SJCRH30 (cell line): ENCODE data around the gene NISCH. TPM values are rescaled to one million over a fixed set of nuclear protein-coding genes. Genes with fewer than 3 reads are reported as not detected.

Source experiments
- DNase-seq, 2 experiments: peaks; one replicate each; pipeline ENCODE4 v3.0.0-alpha.2; 2015 to 2020
- H3K27ac ChIP-seq: fragments of 250-450 bp; sonication (Bioruptor Pico); 2 replicates; pipeline ENCODE4 v1.5.1; 2020; ENCODE audit warnings: mild to moderate bottlenecking, moderate library complexity
- H3K27me3 ChIP-seq: fragments of 250-450 bp; sonication (Bioruptor Pico); 2 replicates; pipeline ENCODE4 v1.5.1; 2020; ENCODE audit warnings: mild to moderate bottlenecking, moderate library complexity
- H3K36me3 ChIP-seq: fragments of 250-450 bp; sonication (Bioruptor Pico); 2 replicates; pipeline ENCODE4 v1.5.1; 2020; ENCODE audit warnings: mild to moderate bottlenecking, moderate library complexity
- H3K4me1 ChIP-seq: fragments of 250-450 bp; sonication (Bioruptor Pico); 2 replicates; pipeline ENCODE4 v1.5.1; 2020; ENCODE audit warnings: mild to moderate bottlenecking, moderate library complexity
- H3K4me3 ChIP-seq: fragments of 250-450 bp; sonication (Bioruptor Pico); 2 replicates; pipeline ENCODE4 v1.5.1; 2020; ENCODE audit warnings: mild to moderate bottlenecking, moderate library complexity
- H3K9me3 ChIP-seq: fragments of 250-450 bp; sonication (Bioruptor Pico); replicated peaks from 2 replicates; pipeline ENCODE4 v1.5.1; 2020; ENCODE audit warnings: mild to moderate bottlenecking, moderate library complexity
- total RNA-seq: library from RNA; depleted of rRNA; stranded (reverse); fragments of >200 nt; shearing (Covaris generic); gene quantifications from 2 replicates; pipeline ENCODE4 v1.2.3, GENCODE V29; 2014

NISCH gene
- total RNA-seq, 1 experiment from 2014 or later = 43.5 TPM

DNA sequence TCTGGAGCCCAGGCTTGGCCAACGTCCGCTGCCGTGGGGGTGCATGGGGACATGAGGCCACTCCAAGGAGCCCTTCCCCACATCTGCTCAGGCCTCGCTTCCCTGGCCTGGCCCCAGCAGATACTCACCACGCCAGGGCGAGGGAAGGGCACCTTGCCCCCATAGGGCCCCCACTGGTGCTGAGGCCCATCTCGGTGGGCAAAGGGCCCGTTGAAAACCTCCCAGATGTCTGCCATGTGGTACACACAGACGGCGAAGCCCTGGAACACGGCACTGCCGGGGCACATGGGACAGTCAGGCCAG lies 15.2 kb upstream of the NISCH start:
- DNase-seq = no peak
- Histone ChIP-seq H3K9me3 (no peaks in the 10 kb centered on the region), H3K4me1 (peaks cover 15% of the 10 kb centered on the region), H3K27me3 (no peaks in the 10 kb centered on the region), H3K36me3 (no peaks in the 10 kb centered on the region), H3K4me3 (no peak overlapping the region), H3K27ac (no peak overlapping the region)

DNA sequence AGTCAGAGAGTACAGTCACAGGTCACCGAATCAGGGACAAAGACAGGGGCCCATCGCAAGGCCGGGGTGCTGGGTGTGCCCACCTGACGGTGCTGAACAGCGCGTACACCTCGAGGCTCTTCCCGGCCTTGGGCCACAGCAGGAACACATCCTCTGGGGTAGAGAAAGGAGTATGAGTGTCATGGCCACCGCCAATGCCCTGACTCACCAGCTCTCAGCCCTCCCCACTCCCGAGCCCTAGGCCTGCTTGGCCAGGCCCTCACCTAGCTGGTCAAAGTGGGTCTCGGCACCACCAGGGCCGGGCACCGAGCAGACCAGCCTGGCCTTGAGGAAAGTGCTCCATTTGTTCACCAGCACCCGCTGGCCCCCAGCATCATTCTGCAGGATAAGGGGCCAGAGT lies 14.7 kb upstream of the NISCH start:
- Histone ChIP-seq H3K4me3 (no peak overlapping the region), H3K9me3 (no peaks in the 10 kb centered on the region), H3K27me3 (no peaks in the 10 kb centered on the region), H3K4me1 (peaks cover 15% of the 10 kb centered on the region), H3K27ac (no peak overlapping the region), H3K36me3 (no peaks in the 10 kb centered on the region)
- no peak for DNase-seq

DNA sequence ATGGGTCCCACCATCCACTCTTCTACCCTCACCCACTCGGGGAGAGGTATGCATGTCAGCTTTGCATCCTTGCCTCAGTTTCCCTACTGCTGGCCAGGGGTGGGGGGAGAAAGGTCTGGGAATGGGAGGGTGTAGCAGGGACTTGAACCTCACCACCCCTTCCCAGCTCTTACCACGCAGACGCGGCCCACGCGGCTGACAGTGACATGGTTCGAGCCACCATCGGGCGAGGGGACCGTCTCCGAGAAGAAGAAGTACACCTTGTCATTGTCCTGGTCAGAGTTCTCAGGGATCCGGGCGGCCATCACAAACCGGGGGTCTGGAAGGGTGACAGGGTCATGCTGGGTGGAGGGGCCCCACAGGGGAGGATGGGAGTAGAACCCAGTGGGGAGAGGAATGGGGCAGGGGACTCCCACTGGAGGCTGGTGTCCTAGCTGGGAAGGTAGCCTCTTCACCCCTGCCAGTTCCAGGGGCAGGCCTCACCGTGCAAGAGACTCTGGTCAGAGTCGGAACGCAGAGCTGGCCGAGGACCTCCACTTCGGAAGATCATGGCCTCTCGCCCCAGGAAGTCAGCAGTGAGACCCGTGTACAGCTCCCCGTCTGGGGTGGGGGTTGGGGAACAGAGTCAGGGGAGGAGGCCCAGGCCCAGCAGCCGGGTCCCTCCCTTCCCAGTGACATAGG lies 14.2 kb upstream of the NISCH start:
- DNase-seq = no peak
- Histone ChIP-seq H3K36me3 (no peaks in the 10 kb centered on the region), H3K4me1 (peaks cover 13% of the 10 kb centered on the region), H3K27me3 (no peaks in the 10 kb centered on the region), H3K27ac (no peak overlapping the region), H3K4me3 (no peak overlapping the region), H3K9me3 (no peaks in the 10 kb centered on the region)

DNA sequence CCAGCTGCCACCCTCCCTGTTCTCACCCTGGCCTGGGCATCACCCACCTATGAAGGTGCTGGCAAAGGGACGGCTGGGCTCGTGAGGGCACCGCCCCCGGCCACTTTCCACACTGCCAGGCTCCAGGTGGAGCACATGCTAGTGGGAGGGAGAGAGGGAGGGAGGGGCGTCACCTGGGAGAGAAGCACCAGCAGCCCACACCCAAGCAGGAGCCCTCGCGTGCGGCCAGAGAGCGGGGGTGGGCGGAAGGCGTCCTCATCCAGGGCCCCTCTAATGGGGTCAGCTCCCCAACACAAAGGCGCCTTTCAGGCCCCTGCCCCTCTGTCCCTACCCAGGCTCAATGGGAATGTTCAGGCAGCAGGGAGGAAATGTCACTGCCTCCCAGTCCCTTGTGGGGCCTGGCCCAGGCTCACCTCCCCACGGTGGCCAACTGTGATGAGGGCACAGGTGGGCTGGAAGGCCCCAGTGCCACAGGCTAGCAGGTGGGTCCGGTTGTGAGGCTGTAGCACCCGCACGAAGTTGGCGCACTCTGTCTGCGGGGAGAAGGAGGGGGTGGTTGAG lies 13.6 kb upstream of the NISCH start:
- H3K9me3 ChIP-seq = no peaks in the 10 kb centered on the region
- no peak overlapping the region for H3K4me3 ChIP-seq
- H3K27me3 ChIP-seq = no peaks in the 10 kb centered on the region
- DNase-seq = no peak
- H3K27ac ChIP-seq = no peak overlapping the region
- no peaks in the 10 kb centered on the region for H3K36me3 ChIP-seq
- peaks cover 7% of the 10 kb centered on the region for H3K4me1 ChIP-seq

DNA sequence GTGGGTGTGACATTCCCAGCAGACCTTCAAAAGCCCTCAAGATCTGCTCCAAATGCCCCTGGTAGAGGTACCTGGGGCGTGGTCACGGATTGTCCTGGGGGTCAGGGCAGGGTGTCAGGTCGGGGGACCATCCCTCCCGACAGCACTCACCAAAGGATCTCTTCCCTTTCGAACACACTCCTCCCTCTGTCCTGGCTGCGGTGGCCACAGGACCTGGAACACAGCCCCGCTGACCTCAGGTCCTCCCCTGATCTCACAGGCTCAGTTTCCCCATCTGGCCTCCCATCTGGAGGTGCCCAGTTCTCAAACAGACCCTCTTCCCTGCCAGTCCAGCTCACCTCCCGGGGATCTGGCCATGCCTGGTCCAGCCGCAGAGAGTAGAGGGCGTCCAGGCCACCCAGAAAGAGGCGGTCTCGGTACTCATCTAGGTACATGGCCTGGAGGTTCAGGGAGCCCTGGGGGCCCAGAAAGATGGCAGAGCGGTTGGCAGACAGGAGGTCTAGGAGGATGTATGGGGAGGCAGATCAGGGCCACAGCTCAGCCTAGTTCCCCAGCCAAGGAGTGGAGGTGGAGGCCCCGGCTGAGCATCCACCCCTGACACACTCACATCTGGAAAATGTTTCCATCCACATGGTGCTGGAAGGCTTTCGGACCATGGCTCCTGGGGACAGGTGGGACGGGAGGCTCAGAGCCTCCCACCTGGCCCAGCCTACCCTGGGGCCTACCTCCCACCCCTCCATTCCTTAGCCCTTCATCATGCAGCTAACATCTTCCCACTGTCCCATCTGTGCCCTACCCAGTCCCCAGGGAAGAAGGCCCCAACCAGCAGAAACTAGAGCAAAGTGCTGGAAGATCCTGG lies 12.8 kb upstream of the NISCH start:
- Histone ChIP-seq H3K9me3 (no peaks in the 10 kb centered on the region), H3K27ac (no peak overlapping the region), H3K4me1 (no peaks in the 10 kb centered on the region), H3K27me3 (no peaks in the 10 kb centered on the region), H3K36me3 (no peaks in the 10 kb centered on the region), H3K4me3 (no peak overlapping the region)
- DNase-seq = no peak

DNA sequence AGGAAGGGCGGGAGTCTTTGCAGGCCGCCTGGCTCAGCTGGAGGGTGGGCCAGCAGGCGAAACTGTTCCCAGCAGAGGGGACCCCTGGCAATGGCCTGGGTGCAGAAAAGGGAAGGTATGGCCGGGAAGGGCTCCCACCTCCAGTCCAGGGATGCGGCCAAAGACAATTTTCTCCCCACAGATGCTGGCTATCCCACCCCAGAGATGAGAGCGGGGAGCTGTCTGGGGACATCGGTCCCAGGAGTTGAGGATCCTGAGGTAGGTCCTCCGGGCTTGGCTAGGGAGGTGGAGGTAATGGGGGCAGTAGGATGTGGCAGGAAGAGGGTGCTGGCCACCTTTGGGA lies 12.2 kb upstream of the NISCH start:
- H3K4me1 ChIP-seq = no peaks in the 10 kb centered on the region
- no peak overlapping the region for H3K4me3 ChIP-seq
- no peak for DNase-seq
- H3K27me3 ChIP-seq = no peaks in the 10 kb centered on the region
- H3K9me3 ChIP-seq = no peaks in the 10 kb centered on the region
- H3K36me3 ChIP-seq = no peaks in the 10 kb centered on the region
- H3K27ac ChIP-seq = no peak overlapping the region

DNA sequence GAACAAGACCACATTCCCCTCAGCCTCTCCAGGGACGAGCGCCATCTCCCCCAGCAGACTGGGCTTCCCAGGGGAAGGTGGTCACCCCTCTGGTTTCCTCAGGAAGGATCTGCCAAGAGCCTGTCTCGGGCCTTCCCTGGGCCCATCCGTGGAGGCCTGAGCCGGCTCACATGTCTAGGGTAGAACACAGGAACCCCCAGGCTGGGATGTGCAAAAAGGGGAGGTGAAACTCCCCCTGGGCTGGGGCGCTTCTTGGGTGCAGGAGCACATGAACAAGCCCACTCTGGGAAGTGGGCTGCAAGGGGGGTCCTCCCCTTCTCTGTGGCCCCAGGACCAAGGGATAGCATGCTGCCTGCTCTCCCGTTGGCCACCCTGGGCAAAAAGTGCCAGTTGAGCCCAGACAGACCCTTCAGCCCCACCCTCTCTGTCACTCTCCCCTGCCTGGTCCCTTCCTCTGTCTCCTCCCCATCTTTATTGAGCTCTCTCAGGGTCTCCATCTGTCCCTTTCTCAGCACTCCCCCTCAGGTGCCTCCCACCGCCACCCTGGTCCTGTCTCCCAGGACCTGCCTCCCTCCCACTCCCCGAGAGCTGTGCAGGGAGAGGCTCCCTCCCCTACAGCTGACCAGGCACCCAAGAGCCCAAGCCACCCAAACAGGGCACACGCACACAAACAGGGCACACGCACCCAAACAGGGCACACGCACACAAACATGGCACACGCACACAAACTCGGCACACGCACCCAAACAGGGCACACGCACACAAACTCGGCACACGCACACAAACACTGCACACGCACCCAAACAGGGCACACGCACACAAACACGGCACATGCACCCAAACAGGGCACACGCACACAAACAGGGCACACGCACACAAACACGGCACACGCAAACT lies 11.4 kb upstream of the NISCH start:
- Histone ChIP-seq H3K27ac (no peak overlapping the region), H3K36me3 (no peaks in the 10 kb centered on the region), H3K4me3 (no peak overlapping the region), H3K9me3 (no peaks in the 10 kb centered on the region), H3K4me1 (no peaks in the 10 kb centered on the region; the same call in 1 of the 2 replicates), H3K27me3 (no peaks in the 10 kb centered on the region)
- DNase-seq = no peak

DNA sequence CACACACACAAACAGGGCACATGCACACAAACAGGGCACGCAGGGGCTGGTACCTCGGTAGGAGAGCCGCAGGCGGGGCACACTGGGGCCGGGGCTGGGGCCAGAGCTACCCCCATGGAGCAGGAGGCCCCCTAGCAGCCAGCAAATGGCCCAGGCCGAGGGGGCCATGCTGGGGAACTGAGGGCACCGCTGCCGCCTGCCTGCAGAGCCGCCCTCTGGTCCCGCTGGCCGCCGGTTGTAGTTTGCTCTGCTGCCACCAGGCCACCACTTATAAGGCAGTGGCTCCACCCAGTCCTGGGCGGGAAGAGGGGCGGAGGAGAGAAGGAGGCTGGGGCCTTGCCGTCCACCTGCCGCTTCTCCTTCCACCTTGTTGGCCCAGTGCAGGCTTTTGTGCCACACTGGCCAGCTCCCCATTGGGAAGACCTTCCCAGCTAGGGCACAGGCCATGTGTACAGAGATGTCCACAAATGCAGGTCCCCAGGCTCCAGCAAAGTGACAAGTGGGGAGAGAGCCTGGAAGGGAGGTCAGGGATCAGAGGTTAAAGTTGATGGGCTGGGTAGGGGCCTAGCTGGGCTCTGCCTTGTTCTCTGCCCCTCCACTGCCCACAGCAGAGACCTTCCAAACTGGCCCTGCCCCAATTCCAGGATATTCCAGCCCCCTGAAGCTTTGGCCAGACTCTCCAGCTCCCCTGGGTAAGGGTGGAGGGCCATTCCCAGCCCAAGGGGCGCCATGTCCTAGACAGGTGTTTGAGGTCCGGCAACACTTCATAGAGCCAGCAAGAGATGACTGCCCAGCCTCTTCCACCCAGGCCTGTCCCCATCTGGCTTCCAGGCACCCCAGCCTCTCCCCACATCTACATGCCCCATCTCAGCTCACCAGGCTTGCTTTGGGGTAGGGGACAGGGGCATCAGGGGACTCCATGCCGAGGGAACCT lies 10.3 kb upstream of the NISCH start, which contains the start of gene SEMA3G:
TSS of gene SEMA3G (minus strand) at position 244 of the 934 bp plus-strand sequence. CDS start at position 168, 76 bp downstream.
- no peak within 1 kb of the TSS for H3K27ac ChIP-seq
- H3K9me3 ChIP-seq = no peaks in the 10 kb centered on the region
- no peaks in the 10 kb centered on the region for H3K27me3 ChIP-seq
- peak; percentile 55 to 58 for DNase-seq
- H3K36me3 ChIP-seq = no peaks in the 10 kb centered on the region
- H3K4me1 ChIP-seq = peaks cover under 1% of the 10 kb centered on the region
- no peak within 1 kb of the TSS for H3K4me3 ChIP-seq

DNA sequence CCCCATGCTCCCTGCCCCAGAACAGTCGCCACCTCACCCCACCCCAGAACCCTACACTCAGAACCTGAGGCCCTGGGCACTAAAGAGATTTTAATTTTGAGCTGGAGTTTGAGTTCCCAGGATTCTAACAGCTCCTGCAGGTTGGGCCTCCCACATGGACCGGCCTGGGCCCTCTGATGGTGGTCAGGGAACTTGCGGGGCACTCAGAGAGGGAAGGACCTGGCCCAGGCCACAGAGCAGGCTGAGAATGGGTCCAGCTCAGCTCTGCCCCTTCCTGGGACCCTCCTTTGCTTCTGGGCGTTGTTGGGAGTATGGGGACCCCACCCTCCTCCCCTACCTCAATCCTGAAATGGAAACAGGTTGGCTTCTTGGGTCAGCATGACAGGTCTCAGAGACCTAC lies 9.4 kb upstream of the NISCH start:
- H3K27me3 ChIP-seq = no peaks in the 10 kb centered on the region
- peaks cover 10% of the 10 kb centered on the region for H3K4me1 ChIP-seq
- H3K36me3 ChIP-seq = no peaks in the 10 kb centered on the region
- no peak overlapping the region for H3K27ac ChIP-seq
- no peak overlapping the region for H3K4me3 ChIP-seq
- no peak for DNase-seq
- H3K9me3 ChIP-seq = no peaks in the 10 kb centered on the region

DNA sequence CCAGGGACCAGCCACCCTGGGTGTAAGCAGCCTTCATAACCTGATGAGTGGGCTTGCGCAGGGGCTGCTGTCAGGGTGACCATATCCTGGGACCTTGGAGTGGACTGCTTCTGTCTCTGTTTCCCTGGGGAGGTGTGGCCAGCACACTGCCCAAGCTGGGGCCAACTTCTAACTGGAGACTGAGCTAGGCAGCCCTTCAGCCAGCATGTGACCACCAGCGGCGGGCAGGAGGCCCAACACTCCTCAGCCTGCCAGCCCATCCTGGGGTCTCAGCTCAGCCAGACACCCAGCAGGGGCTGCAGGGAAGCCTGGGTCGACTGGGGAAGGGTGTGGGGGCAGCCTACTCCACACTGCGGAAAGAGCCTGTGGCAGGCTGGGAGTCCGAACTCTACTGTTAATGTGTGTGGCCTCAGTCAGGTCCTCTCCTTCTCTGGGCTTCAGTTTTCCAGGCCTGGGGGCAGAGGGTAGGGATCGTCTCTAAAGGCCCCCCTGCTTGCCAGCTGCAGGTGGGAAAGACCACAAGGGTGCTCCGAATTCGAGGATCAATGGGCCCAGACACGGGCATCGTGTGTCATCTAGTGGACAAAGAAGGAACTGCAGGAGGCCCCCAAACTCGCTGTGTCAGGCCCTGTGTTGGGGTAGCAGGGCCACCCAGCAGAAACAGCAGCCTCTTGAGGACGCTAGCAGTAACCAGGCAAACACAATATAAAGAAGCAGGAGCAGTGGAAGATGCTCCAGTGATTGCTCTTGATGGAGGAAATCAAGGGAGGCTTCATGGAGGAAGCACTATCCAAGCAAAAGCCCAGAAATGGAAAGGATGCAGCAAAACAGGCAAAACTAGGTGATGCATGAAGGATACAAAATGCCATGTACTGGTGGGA lies 8.5 kb upstream of the NISCH start:
- H3K4me3 ChIP-seq = no peak overlapping the region
- no peaks in the 10 kb centered on the region for H3K36me3 ChIP-seq
- H3K27me3 ChIP-seq = no peaks in the 10 kb centered on the region
- no peak overlapping the region for H3K27ac ChIP-seq
- peak; percentile 69 to 88 for DNase-seq
- peaks cover 10% of the 10 kb centered on the region for H3K4me1 ChIP-seq
- no peaks in the 10 kb centered on the region for H3K9me3 ChIP-seq

DNA sequence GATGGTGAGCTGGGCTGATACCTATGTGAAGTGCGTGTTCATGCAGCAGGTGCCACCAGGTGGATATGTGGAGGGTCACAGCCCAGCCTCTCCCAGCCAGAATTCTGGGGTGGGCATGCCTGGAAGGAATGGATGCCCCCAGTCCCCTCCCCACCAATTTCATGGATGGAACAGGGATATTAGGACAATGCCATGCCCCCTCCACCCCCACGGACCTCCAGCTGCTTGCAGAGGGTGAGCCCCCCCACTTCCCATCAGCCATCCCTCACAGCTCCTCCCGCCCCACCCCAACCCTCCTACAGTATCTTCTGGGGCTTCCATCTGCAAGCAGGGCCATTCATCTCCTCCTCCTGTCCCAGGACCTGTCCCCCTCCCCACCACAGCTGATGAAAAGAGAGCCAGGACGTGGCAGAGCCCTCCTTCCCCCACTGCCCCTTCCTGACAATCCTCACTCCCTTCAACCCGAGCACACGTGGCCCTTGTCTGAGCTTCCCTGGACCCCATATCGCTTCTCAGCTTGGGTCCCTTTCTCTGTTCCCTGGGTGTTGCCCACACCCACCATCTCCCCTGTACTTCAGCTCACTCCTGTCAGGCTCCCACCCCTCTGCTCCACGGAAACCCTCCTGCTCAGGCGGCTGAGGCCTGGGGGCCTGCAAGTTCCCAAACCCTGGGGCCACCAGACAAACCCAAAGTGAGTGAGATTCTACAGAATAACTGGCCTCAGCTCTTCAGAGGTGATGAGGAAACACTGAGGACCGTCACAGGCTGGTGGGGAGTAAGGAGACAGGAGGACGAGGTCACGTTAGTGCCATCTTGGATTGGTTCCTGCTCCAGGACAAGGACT lies 7.7 kb upstream of the NISCH start:
- peaks cover 15% of the 10 kb centered on the region for H3K4me1 ChIP-seq
- H3K36me3 ChIP-seq = no peaks in the 10 kb centered on the region
- H3K27me3 ChIP-seq = no peaks in the 10 kb centered on the region
- H3K27ac ChIP-seq = no peak overlapping the region
- no peak for DNase-seq
- no peak overlapping the region for H3K4me3 ChIP-seq
- no peaks in the 10 kb centered on the region for H3K9me3 ChIP-seq

DNA sequence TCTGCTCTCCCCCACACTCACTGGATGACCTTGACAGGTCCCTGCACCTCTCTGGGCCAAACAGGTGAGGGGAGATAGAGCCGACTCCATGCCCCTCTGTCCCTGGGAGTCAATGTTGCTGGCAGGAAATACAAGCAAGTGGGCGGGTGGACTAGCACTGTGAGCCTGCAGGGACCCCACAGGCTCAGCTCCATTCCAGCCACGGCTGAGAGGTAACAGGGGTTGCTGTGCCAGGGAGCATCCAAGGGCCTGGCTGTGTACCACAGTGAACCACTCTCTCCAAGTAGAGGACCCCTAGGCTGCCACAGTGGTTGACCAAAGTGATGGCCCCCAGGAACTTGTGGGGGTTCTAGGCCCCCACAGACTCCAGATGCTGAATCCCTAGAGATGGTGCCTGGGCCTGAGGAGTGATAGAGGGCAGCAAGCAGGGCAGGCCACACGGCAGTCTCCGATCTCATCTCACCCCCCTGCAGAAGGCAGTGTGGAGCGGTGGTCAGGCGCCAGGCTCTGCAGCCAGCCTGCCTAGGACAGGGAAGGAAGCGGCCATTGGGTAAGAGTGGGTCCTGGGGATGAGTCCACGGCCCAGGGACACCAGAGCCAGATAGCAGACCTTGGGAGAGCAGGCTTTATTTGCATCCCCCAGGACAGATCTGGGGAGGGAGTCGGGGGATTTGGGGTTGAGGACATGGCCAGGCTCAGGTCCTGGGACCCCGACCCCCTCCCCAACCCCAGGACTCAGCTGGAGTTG lies 4.7 kb upstream of the NISCH start:
- H3K9me3 ChIP-seq = no peaks in the 10 kb centered on the region
- H3K27ac ChIP-seq = no peak overlapping the region
- H3K4me3 ChIP-seq = no peak overlapping the region
- no peaks in the 10 kb centered on the region for H3K36me3 ChIP-seq
- peaks cover 38% of the 10 kb centered on the region for H3K4me1 ChIP-seq
- DNase-seq = peak in 1 of 2 experiments; percentile 32
- H3K27me3 ChIP-seq = no peaks in the 10 kb centered on the region
